DOHH2 (cell line): ENCODE results near the gene SCAMP1.

Experiments used
- H3F3A ChIP-seq: fragments of 200-600 bp; sonication (generic), shearing (Covaris generic); 2 replicates; pipeline ENCODE4 v1.6.0; 2016; ENCODE audit warnings: antibody characterized with exemption, mild to moderate bottlenecking; ENCODE audit not compliant: control insufficient read depth, insufficient read depth
- H3K27ac ChIP-seq: fragments of 200-600 bp; sonication (generic); 2 replicates; pipeline ENCODE4 v1.5.1; 2014; ENCODE audit warnings: low read depth, mild to moderate bottlenecking, low read length, moderate library complexity
- H3K27me3 ChIP-seq: fragments of 200-600 bp; sonication (generic); 2 replicates; pipeline ENCODE4 v1.6.1; 2014; ENCODE audit warnings: mild to moderate bottlenecking, low read length, mixed read lengths; ENCODE audit not compliant: control insufficient read depth
- H3K36me3 ChIP-seq: fragments of 200-600 bp; sonication (generic); 2 replicates; pipeline ENCODE4 v1.6.1; 2014; ENCODE audit warnings: mild to moderate bottlenecking, low read length, moderate library complexity, mixed read lengths; ENCODE audit not compliant: control insufficient read depth
- H3K4me1 ChIP-seq: fragments of 200-600 bp; sonication (generic); 2 replicates; pipeline ENCODE4 v1.6.1; 2014; ENCODE audit warnings: mild to moderate bottlenecking, low read length, mixed read lengths; ENCODE audit not compliant: control insufficient read depth
- H3K4me2 ChIP-seq: fragments of 200-600 bp; sonication (generic); 2 replicates; pipeline ENCODE4 v1.6.0; 2014; ENCODE audit warnings: mild to moderate bottlenecking, low read length, moderate library complexity
- H3K4me3 ChIP-seq: fragments of 200-600 bp; sonication (generic); 2 replicates; pipeline ENCODE4 v1.5.1; 2014; ENCODE audit warnings: mild to moderate bottlenecking, low read length, mixed read lengths
- H3K79me2 ChIP-seq: fragments of 200-600 bp; sonication (generic); 2 replicates; pipeline ENCODE4 v1.6.1; 2014; ENCODE audit warnings: mild to moderate bottlenecking, low read length, mixed read lengths; ENCODE audit not compliant: control insufficient read depth
- H3K9me2 ChIP-seq: fragments of 200-600 bp; sonication (generic); replicated peaks from 2 replicates; pipeline ENCODE4 v1.6.1; 2014; ENCODE audit warnings: mild to moderate bottlenecking, low read length, mixed read lengths; ENCODE audit not compliant: control insufficient read depth
- H3K9me3 ChIP-seq: fragments of 200-600 bp; sonication (generic); 2 replicates; pipeline ENCODE4 v1.6.1; 2014; ENCODE audit warnings: antibody characterized with exemption, low read length, mixed read lengths; ENCODE audit not compliant: control insufficient read depth, insufficient read depth
- H4K20me1 ChIP-seq: fragments of 200-600 bp; sonication (generic); 2 replicates; pipeline ENCODE4 v1.6.0; 2014; ENCODE audit warnings: low read depth, mild to moderate bottlenecking, antibody characterized with exemption, low read length, moderate library complexity; ENCODE audit not compliant: control insufficient read depth, insufficient read depth
- EZH2phosphoT487 ChIP-seq: fragments of 200-600 bp; sonication (generic); IDR thresholded peaks from 2 replicates; pipeline ENCODE4 v1.6.1; 2017; ENCODE audit warnings: borderline replicate concordance, mild to moderate bottlenecking, antibody characterized with exemption, low read length, moderate library complexity, mixed read lengths
- TF ChIP-seq, protein P1 (sequence below): fragments of 200-600 bp; sonication (generic); IDR thresholded peaks from one replicate; pipeline ENCODE4 v1.5.1; 2014; ENCODE audit warnings: antibody characterized with exemption, mild to moderate bottlenecking, low read depth, low read length; ENCODE audit not compliant: poor library complexity, severe bottlenecking

Gene SCAMP1

GRCh38 chr5:78511121-78511906 lies 150.9 kb downstream of the SCAMP1 start:
- no peaks in the 10 kb centered on the region for H4K20me1 ChIP-seq
- no peaks in the 10 kb centered on the region for H3K79me2 ChIP-seq
- H3K9me3 ChIP-seq = no peaks in the 10 kb centered on the region
- no peak overlapping the region for H3K4me2 ChIP-seq
- no peaks in the 10 kb centered on the region for H3K9me2 ChIP-seq
- H3F3A ChIP-seq = no peaks in the 10 kb centered on the region
- H3K27ac ChIP-seq = no peak overlapping the region
- no peak for TF ChIP-seq EZH2phosphoT487
- TF ChIP-seq, protein P1, sequence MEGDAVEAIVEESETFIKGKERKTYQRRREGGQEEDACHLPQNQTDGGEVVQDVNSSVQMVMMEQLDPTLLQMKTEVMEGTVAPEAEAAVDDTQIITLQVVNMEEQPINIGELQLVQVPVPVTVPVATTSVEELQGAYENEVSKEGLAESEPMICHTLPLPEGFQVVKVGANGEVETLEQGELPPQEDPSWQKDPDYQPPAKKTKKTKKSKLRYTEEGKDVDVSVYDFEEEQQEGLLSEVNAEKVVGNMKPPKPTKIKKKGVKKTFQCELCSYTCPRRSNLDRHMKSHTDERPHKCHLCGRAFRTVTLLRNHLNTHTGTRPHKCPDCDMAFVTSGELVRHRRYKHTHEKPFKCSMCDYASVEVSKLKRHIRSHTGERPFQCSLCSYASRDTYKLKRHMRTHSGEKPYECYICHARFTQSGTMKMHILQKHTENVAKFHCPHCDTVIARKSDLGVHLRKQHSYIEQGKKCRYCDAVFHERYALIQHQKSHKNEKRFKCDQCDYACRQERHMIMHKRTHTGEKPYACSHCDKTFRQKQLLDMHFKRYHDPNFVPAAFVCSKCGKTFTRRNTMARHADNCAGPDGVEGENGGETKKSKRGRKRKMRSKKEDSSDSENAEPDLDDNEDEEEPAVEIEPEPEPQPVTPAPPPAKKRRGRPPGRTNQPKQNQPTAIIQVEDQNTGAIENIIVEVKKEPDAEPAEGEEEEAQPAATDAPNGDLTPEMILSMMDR = no peak
- H3K4me1 ChIP-seq = peaks cover 13% of the 10 kb centered on the region
- H3K36me3 ChIP-seq = no peaks in the 10 kb centered on the region
- peaks cover 32% of the 10 kb centered on the region for H3K27me3 ChIP-seq
- H3K4me3 ChIP-seq = no peak overlapping the region

GRCh38 chr5:78512435-78512834 lies 152.0 kb downstream of the SCAMP1 start:
- no peak overlapping the region for H3K4me2 ChIP-seq
- no peak overlapping the region for H3K4me3 ChIP-seq
- no peak overlapping the region for H3K27ac ChIP-seq
- no peaks in the 10 kb centered on the region for H3F3A ChIP-seq
- H3K79me2 ChIP-seq = no peaks in the 10 kb centered on the region
- H3K9me2 ChIP-seq = no peaks in the 10 kb centered on the region
- no peaks in the 10 kb centered on the region for H3K9me3 ChIP-seq
- H3K36me3 ChIP-seq = no peaks in the 10 kb centered on the region
- H3K4me1 ChIP-seq = peaks cover 13% of the 10 kb centered on the region
- TF ChIP-seq EZH2phosphoT487 = no peak
- TF ChIP-seq, protein P1 = no peak
- H4K20me1 ChIP-seq = no peaks in the 10 kb centered on the region
- H3K27me3 ChIP-seq = peaks cover 32% of the 10 kb centered on the region

GRCh38 chr5:78513441-78513840 lies 153.0 kb downstream of the SCAMP1 start:
- no peak for TF ChIP-seq EZH2phosphoT487
- TF ChIP-seq, protein P1 = no peak
- no peaks in the 10 kb centered on the region for H3K9me3 ChIP-seq
- H3K4me1 ChIP-seq = peaks cover 13% of the 10 kb centered on the region
- H3K27ac ChIP-seq = no peak overlapping the region
- H3F3A ChIP-seq = no peaks in the 10 kb centered on the region
- H3K27me3 ChIP-seq = peaks cover 31% of the 10 kb centered on the region
- no peaks in the 10 kb centered on the region for H3K79me2 ChIP-seq
- H3K4me3 ChIP-seq = no peak overlapping the region
- H3K9me2 ChIP-seq = no peaks in the 10 kb centered on the region
- no peaks in the 10 kb centered on the region for H4K20me1 ChIP-seq
- H3K36me3 ChIP-seq = no peaks in the 10 kb centered on the region
- no peak overlapping the region for H3K4me2 ChIP-seq
